IMR-90 (cell line): Measurements from ENCODE around the gene DEK.

Experiments used
- MAFK ChIP-seq: IDR thresholded peaks from 2 replicates; pipeline ENCODE4 v1.6.1; 2012; ENCODE audit warnings: low read depth, low read length, improper control_type of control experiment
- MAZ ChIP-seq: IDR thresholded peaks from 2 replicates; pipeline ENCODE4 v1.6.1; 2012; ENCODE audit warnings: low read depth, mild to moderate bottlenecking, low read length, improper control_type of control experiment, moderate library complexity, borderline replicate concordance
- MXI1 ChIP-seq: IDR thresholded peaks from 2 replicates; pipeline ENCODE4 v1.6.1; 2012; ENCODE audit warnings: low read depth, mild to moderate bottlenecking, low read length, moderate library complexity, borderline replicate concordance
- NFE2L2 ChIP-seq: fragments of 150-350 bp; IDR thresholded peaks from 2 replicates; pipeline ENCODE4 v1.6.1; 2016; ENCODE audit warnings: low read depth, mild to moderate bottlenecking, low read length
- POLR2A ChIP-seq: IDR thresholded peaks from 2 replicates; pipeline ENCODE4 v1.6.1; 2012; ENCODE audit warnings: mild to moderate bottlenecking, low read depth, low read length
- RFX5 ChIP-seq: IDR thresholded peaks from 2 replicates; pipeline ENCODE4 v1.8.0; 2012; ENCODE audit warnings: low read depth, mild to moderate bottlenecking, low read length, moderate library complexity
- SMC3 ChIP-seq: fragments of 150-350 bp; IDR thresholded peaks from 2 replicates; pipeline ENCODE4 v1.6.1; 2016; ENCODE audit warnings: low read depth, mild to moderate bottlenecking, antibody characterized with exemption, low read length, moderate library complexity
- TF ChIP-seq, protein P1 (sequence below): conservative IDR thresholded peaks from 2 replicates; pipeline ENCODE4 v1.5.1; 2012; ENCODE audit warnings: mild to moderate bottlenecking, low read depth, low read length, improper control_type of control experiment
- TF ChIP-seq, protein P2 (sequence below): fragments of 150-350 bp; IDR thresholded peaks from 2 replicates; pipeline ENCODE4 v1.6.1; 2016; ENCODE audit warnings: low read depth, mild to moderate bottlenecking, low read length, moderate library complexity, borderline replicate concordance

DNA sequence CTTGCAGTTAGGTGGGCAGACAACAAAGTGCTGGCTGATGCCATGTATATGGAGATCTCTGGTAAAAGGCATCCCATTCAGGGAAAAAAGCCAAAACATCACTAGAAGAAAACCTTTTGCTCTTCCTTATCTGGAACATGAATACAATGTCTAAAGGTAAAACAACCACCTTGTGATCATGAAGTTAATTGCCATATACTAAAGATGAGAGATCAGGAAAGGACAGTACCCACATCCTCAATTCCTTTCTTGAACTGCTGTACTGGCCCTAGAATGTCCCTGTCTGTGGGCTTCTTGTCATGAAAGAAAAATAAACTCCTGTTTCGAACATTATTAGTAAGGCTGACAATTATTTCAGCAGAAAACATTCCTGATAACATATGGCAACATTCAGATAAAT lies 19.3 kb downstream of the DEK start:
- TF ChIP-seq, protein P1, sequence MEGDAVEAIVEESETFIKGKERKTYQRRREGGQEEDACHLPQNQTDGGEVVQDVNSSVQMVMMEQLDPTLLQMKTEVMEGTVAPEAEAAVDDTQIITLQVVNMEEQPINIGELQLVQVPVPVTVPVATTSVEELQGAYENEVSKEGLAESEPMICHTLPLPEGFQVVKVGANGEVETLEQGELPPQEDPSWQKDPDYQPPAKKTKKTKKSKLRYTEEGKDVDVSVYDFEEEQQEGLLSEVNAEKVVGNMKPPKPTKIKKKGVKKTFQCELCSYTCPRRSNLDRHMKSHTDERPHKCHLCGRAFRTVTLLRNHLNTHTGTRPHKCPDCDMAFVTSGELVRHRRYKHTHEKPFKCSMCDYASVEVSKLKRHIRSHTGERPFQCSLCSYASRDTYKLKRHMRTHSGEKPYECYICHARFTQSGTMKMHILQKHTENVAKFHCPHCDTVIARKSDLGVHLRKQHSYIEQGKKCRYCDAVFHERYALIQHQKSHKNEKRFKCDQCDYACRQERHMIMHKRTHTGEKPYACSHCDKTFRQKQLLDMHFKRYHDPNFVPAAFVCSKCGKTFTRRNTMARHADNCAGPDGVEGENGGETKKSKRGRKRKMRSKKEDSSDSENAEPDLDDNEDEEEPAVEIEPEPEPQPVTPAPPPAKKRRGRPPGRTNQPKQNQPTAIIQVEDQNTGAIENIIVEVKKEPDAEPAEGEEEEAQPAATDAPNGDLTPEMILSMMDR: no peak
- TF ChIP-seq RFX5 (no peak), MAZ (no peak), MAFK (no peak), POLR2A (no peak), NFE2L2 (no peak), MXI1 (no peak), SMC3 (no peak)
- TF ChIP-seq, protein P2, sequence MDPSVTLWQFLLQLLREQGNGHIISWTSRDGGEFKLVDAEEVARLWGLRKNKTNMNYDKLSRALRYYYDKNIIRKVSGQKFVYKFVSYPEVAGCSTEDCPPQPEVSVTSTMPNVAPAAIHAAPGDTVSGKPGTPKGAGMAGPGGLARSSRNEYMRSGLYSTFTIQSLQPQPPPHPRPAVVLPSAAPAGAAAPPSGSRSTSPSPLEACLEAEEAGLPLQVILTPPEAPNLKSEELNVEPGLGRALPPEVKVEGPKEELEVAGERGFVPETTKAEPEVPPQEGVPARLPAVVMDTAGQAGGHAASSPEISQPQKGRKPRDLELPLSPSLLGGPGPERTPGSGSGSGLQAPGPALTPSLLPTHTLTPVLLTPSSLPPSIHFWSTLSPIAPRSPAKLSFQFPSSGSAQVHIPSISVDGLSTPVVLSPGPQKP: no peak
